T-helper 2 cell treated with Interferon-gamma antibody and Interleukin-4, amounts not matched to agents 5 μg/mL and 100 μg/mL, for 36 hours (primary cell): Measurements from ENCODE around the gene TMEM132C.

Experiments
- DNase-seq: peaks from one replicate; pipeline ENCODE4 v3.0.0; 2021; ENCODE audit warnings: low spot score
- H3K27ac Mint-ChIP-seq: one replicate; pipeline ENCODE4 v1.8.0; 2021; ENCODE audit warnings: mild to moderate bottlenecking, mixed read lengths
- H3K27me3 Mint-ChIP-seq: one replicate; pipeline ENCODE4 v1.8.0; 2021; ENCODE audit warnings: low read depth, mixed read lengths
- H3K36me3 Mint-ChIP-seq: one replicate; pipeline ENCODE4 v1.8.0; 2021; ENCODE audit warnings: low read depth, mixed read lengths
- H3K4me1 Mint-ChIP-seq: one replicate; pipeline ENCODE4 v1.8.0; 2021; ENCODE audit warnings: low read depth, mixed read lengths
- H3K4me3 Mint-ChIP-seq: one replicate; pipeline ENCODE4 v1.8.0; 2022; ENCODE audit warnings: mild to moderate bottlenecking, moderate library complexity, mixed read lengths
- H3K9me3 Mint-ChIP-seq: one replicate; pipeline ENCODE4 v1.8.0; 2021; ENCODE audit warnings: mixed read lengths

The TMEM132C gene

GRCh38 chr12:128606538-128606937 lies 339.6 kb downstream of the TMEM132C start:
- no peaks in the 10 kb centered on the region for H3K4me1 Mint-ChIP-seq
- no peak overlapping the region for H3K4me3 Mint-ChIP-seq
- H3K27ac Mint-ChIP-seq: no peak overlapping the region
- DNase-seq: no peak
- no peaks in the 10 kb centered on the region for H3K27me3 Mint-ChIP-seq
- H3K9me3 Mint-ChIP-seq: no peaks in the 10 kb centered on the region
- H3K36me3 Mint-ChIP-seq: no peaks in the 10 kb centered on the region

GRCh38 chr12:128606970-128607369 lies 340.0 kb downstream of the TMEM132C start:
- Mint-ChIP-seq H3K4me1 (no peaks in the 10 kb centered on the region), H3K9me3 (no peaks in the 10 kb centered on the region), H3K4me3 (no peak overlapping the region), H3K36me3 (no peaks in the 10 kb centered on the region), H3K27ac (no peak overlapping the region), H3K27me3 (no peaks in the 10 kb centered on the region)
- no peak for DNase-seq

GRCh38 chr12:128607641-128608040 lies 340.7 kb downstream of the TMEM132C start:
- H3K36me3 Mint-ChIP-seq: no peaks in the 10 kb centered on the region
- H3K27me3 Mint-ChIP-seq: no peaks in the 10 kb centered on the region
- no peaks in the 10 kb centered on the region for H3K4me1 Mint-ChIP-seq
- no peak overlapping the region for H3K27ac Mint-ChIP-seq
- H3K4me3 Mint-ChIP-seq: no peak overlapping the region
- DNase-seq: no peak
- H3K9me3 Mint-ChIP-seq: no peaks in the 10 kb centered on the region

- H3K36me3 Mint-ChIP-seq: no peaks in the 10 kb centered on the region
- H3K9me3 Mint-ChIP-seq: no peaks in the 10 kb centered on the region
- no peak overlapping the region for H3K4me3 Mint-ChIP-seq
- no peaks in the 10 kb centered on the region for H3K27me3 Mint-ChIP-seq
- no peaks in the 10 kb centered on the region for H3K4me1 Mint-ChIP-seq
- no peak overlapping the region for H3K27ac Mint-ChIP-seq
- no peak for DNase-seq
Measured at GRCh38 chr12:128609861-128610260, 342.9 kb downstream of the TMEM132C start.

- no peaks in the 10 kb centered on the region for H3K9me3 Mint-ChIP-seq
- no peaks in the 10 kb centered on the region for H3K4me1 Mint-ChIP-seq
- H3K36me3 Mint-ChIP-seq: no peaks in the 10 kb centered on the region
- H3K27ac Mint-ChIP-seq: no peak overlapping the region
- H3K4me3 Mint-ChIP-seq: no peak overlapping the region
- H3K27me3 Mint-ChIP-seq: no peaks in the 10 kb centered on the region
- DNase-seq: no peak
Measured at GRCh38 chr12:128611736-128612135, 344.8 kb downstream of the TMEM132C start.

- Mint-ChIP-seq H3K36me3 (no peaks in the 10 kb centered on the region), H3K27ac (no peak overlapping the region), H3K9me3 (no peaks in the 10 kb centered on the region), H3K4me3 (no peak overlapping the region), H3K27me3 (no peaks in the 10 kb centered on the region), H3K4me1 (no peaks in the 10 kb centered on the region)
- no peak for DNase-seq
Measured at GRCh38 chr12:128612150-128612850, 345.3 kb downstream of the TMEM132C start.

- Mint-ChIP-seq H3K27ac (no peak overlapping the region), H3K9me3 (no peaks in the 10 kb centered on the region), H3K4me1 (no peaks in the 10 kb centered on the region), H3K4me3 (no peak overlapping the region), H3K36me3 (no peaks in the 10 kb centered on the region), H3K27me3 (no peaks in the 10 kb centered on the region)
- DNase-seq: no peak
Measured at GRCh38 chr12:128613837-128614590, 347.0 kb downstream of the TMEM132C start.

- Mint-ChIP-seq H3K36me3 (no peaks in the 10 kb centered on the region), H3K9me3 (peaks cover 3% of the 10 kb centered on the region), H3K27me3 (no peaks in the 10 kb centered on the region), H3K27ac (no peak overlapping the region), H3K4me3 (no peak overlapping the region), H3K4me1 (no peaks in the 10 kb centered on the region)
- DNase-seq: no peak
Measured at GRCh38 chr12:128617304-128617833, 350.4 kb downstream of the TMEM132C start.

- H3K4me1 Mint-ChIP-seq: no peaks in the 10 kb centered on the region
- DNase-seq: no peak
- peaks cover 3% of the 10 kb centered on the region for H3K9me3 Mint-ChIP-seq
- no peaks in the 10 kb centered on the region for H3K27me3 Mint-ChIP-seq
- no peaks in the 10 kb centered on the region for H3K36me3 Mint-ChIP-seq
- H3K4me3 Mint-ChIP-seq: no peak overlapping the region
- no peak overlapping the region for H3K27ac Mint-ChIP-seq
Measured at GRCh38 chr12:128619263-128619662, 352.3 kb downstream of the TMEM132C start.

GRCh38 chr12:128621304-128621703 lies 354.3 kb downstream of the TMEM132C start:
- no peak overlapping the region for H3K4me3 Mint-ChIP-seq
- peaks cover 3% of the 10 kb centered on the region for H3K9me3 Mint-ChIP-seq
- H3K4me1 Mint-ChIP-seq: no peaks in the 10 kb centered on the region
- H3K36me3 Mint-ChIP-seq: no peaks in the 10 kb centered on the region
- no peak for DNase-seq
- no peaks in the 10 kb centered on the region for H3K27me3 Mint-ChIP-seq
- no peak overlapping the region for H3K27ac Mint-ChIP-seq

- Mint-ChIP-seq H3K9me3 (peaks cover 15% of the 10 kb centered on the region), H3K27ac (no peak overlapping the region), H3K36me3 (no peaks in the 10 kb centered on the region), H3K27me3 (no peaks in the 10 kb centered on the region), H3K4me1 (no peaks in the 10 kb centered on the region), H3K4me3 (no peak overlapping the region)
- DNase-seq: no peak
Measured at GRCh38 chr12:128623748-128624147, 356.8 kb downstream of the TMEM132C start.

- Mint-ChIP-seq H3K27me3 (no peaks in the 10 kb centered on the region), H3K9me3 (peaks cover 12% of the 10 kb centered on the region), H3K27ac (no peak overlapping the region), H3K4me1 (no peaks in the 10 kb centered on the region), H3K36me3 (no peaks in the 10 kb centered on the region), H3K4me3 (no peak overlapping the region)
- no peak for DNase-seq
Measured at GRCh38 chr12:128626808-128627320, 359.9 kb downstream of the TMEM132C start.

GRCh38 chr12:128627659-128628058 lies 360.7 kb downstream of the TMEM132C start:
- no peak overlapping the region for H3K27ac Mint-ChIP-seq
- H3K4me3 Mint-ChIP-seq: no peak overlapping the region
- H3K27me3 Mint-ChIP-seq: no peaks in the 10 kb centered on the region

GRCh38 chr12:128629979-128630378 lies 363.0 kb downstream of the TMEM132C start:
- Mint-ChIP-seq H3K4me1 (no peaks in the 10 kb centered on the region), H3K27me3 (no peaks in the 10 kb centered on the region)

More at GRCh38 chr12:128627659-128628058, 360.7 kb downstream of the TMEM132C start:
- H3K36me3 Mint-ChIP-seq: no peaks in the 10 kb centered on the region
- peaks cover 12% of the 10 kb centered on the region for H3K9me3 Mint-ChIP-seq
- no peak for DNase-seq
- H3K4me1 Mint-ChIP-seq: no peaks in the 10 kb centered on the region

More at GRCh38 chr12:128629979-128630378, 363.0 kb downstream of the TMEM132C start:
- DNase-seq: no peak
- H3K27ac Mint-ChIP-seq: no peak overlapping the region
- H3K9me3 Mint-ChIP-seq: peaks cover 12% of the 10 kb centered on the region
- no peak overlapping the region for H3K4me3 Mint-ChIP-seq
- H3K36me3 Mint-ChIP-seq: no peaks in the 10 kb centered on the region
